GM23338 (cell line): ENCODE results near the gene EXOC4. TPM values are rescaled to one million over a fixed set of nuclear protein-coding genes. Genes with fewer than 3 reads are reported as not detected.

Experiments used
- ATAC-seq: fragments of 200-7000 bp; cut with Tn5 transposase; 3 replicates; pipeline ENCODE4 v1.9.1; 2020
- DNase-seq: peaks from one replicate; pipeline ENCODE4 v3.0.0-alpha.2; 2015; ENCODE audit warnings: low spot score
- H2AFZ ChIP-seq: fragments of 200-600 bp; sonication (generic); 2 replicates; pipeline ENCODE4 v1.8.0; 2016; ENCODE audit warnings: antibody characterized with exemption, mild to moderate bottlenecking, moderate library complexity
- H3F3A ChIP-seq: fragments of 200-600 bp; sonication (generic); replicated peaks from 2 replicates; pipeline ENCODE4 v1.8.0; 2017; ENCODE audit warnings: antibody characterized with exemption, mixed run types, low read depth
- H3K27ac ChIP-seq: fragments of 200-600 bp; sonication (generic); 2 replicates; pipeline ENCODE4 v1.6.1; 2016; ENCODE audit warnings: low read depth
- H3K27me3 ChIP-seq: fragments of 200-600 bp; sonication (generic); 2 replicates; pipeline ENCODE4 v1.8.0; 2016; ENCODE audit warnings: mild to moderate bottlenecking, mixed run types, moderate library complexity; ENCODE audit not compliant: insufficient read depth
- H3K36me3 ChIP-seq: fragments of 200-600 bp; sonication (generic); 2 replicates; pipeline ENCODE4 v1.8.0; 2016; ENCODE audit warnings: mild to moderate bottlenecking; ENCODE audit not compliant: insufficient read depth
- H3K4me1 ChIP-seq: fragments of 200-600 bp; sonication (generic); 2 replicates; pipeline ENCODE4 v1.8.0; 2016; ENCODE audit warnings: mild to moderate bottlenecking, moderate library complexity; ENCODE audit not compliant: insufficient read depth
- H3K4me2 ChIP-seq: fragments of 200-600 bp; sonication (generic); 2 replicates; pipeline ENCODE4 v1.7.1; 2017; ENCODE audit warnings: mixed run types
- H3K4me3 ChIP-seq: fragments of 200-600 bp; sonication (generic); 2 replicates; pipeline ENCODE4 v1.6.1; 2016; ENCODE audit warnings: mixed run types
- H3K79me2 ChIP-seq: fragments of 200-600 bp; sonication (generic); replicated peaks from 2 replicates; pipeline ENCODE4 v1.8.0; 2017; ENCODE audit warnings: mild to moderate bottlenecking; ENCODE audit not compliant: insufficient read depth
- H3K9me2 ChIP-seq: fragments of 200-600 bp; sonication (generic); 2 replicates; pipeline ENCODE4 v1.8.0; 2017; ENCODE audit not compliant: insufficient read depth
- H4K20me1 ChIP-seq: fragments of 200-600 bp; sonication (generic); replicated peaks from 2 replicates; pipeline ENCODE4 v1.8.0; 2017; ENCODE audit warnings: mild to moderate bottlenecking; ENCODE audit not compliant: insufficient read depth
- H3K27ac Mint-ChIP-seq: 2 replicates; pipeline ENCODE4 v1.8.0; 2020; ENCODE audit warnings: inconsistent platforms, mild to moderate bottlenecking, moderate library complexity, mixed read lengths
- H3K27me3 Mint-ChIP-seq: 3 replicates; pipeline ENCODE4 v1.8.0; 2022; ENCODE audit warnings: low read depth, mild to moderate bottlenecking, moderate library complexity, mixed read lengths, inconsistent platforms; ENCODE audit not compliant: insufficient read depth, poor library complexity
- H3K36me3 Mint-ChIP-seq: 3 replicates; pipeline ENCODE4 v1.8.0; 2021; ENCODE audit warnings: low read depth, mild to moderate bottlenecking, inconsistent platforms, moderate library complexity, mixed read lengths
- H3K4me1 Mint-ChIP-seq: 3 replicates; pipeline ENCODE4 v1.8.0; 2020; ENCODE audit warnings: mild to moderate bottlenecking, inconsistent platforms, mixed read lengths
- H3K4me3 Mint-ChIP-seq: 3 replicates; pipeline ENCODE4 v1.8.0; 2021; ENCODE audit warnings: moderate library complexity, mild to moderate bottlenecking, inconsistent platforms, mixed read lengths
- H3K9me3 Mint-ChIP-seq: 3 replicates; pipeline ENCODE4 v1.8.0; 2020; ENCODE audit warnings: moderate library complexity, mild to moderate bottlenecking, inconsistent platforms, mixed read lengths
- JUNB ChIP-seq: IDR thresholded peaks from one replicate; pipeline ENCODE4 v1.6.1; 2016; ENCODE audit warnings: antibody characterized with exemption; ENCODE audit not compliant: unreplicated experiment
- ZNF114 ChIP-seq: fragments of 250-450 bp; sonication (Bioruptor Pico); IDR thresholded peaks from 2 replicates; pipeline ENCODE4 v1.5.0; 2020; ENCODE audit warnings: mild to moderate bottlenecking, moderate library complexity
- polyA plus RNA-seq: library from polyadenylated mRNA; unstranded; fragments of >200 nt; fragmentation: Nextera tagmentation; extraction: Ambion mirVana; gene quantifications from 2 replicates; pipeline ENCODE4 v1.2.1, GENCODE V29; 2016
- total RNA-seq: library from RNA; depleted of rRNA; stranded (reverse); fragments of >200 nt; shearing (Covaris generic); gene quantifications from 2 replicates; pipeline ENCODE4 v1.2.3, GENCODE V29; 2014
- TF ChIP-seq, protein P1 (sequence below): fragments of 250-450 bp; sonication (Bioruptor Pico); IDR thresholded peaks from 2 replicates; pipeline ENCODE4 v1.5.0; 2020; ENCODE audit warnings: mild to moderate bottlenecking, moderate library complexity
- TF ChIP-seq, protein P2 (sequence below): IDR thresholded peaks from one replicate; pipeline ENCODE4 v1.6.1; 2018; ENCODE audit warnings: antibody characterized with exemption; ENCODE audit not compliant: unreplicated experiment

EXOC4 gene
- total and polyA plus RNA-seq, 2 experiments from 2014 or later = 37.5 to 52.7 TPM

DNA sequence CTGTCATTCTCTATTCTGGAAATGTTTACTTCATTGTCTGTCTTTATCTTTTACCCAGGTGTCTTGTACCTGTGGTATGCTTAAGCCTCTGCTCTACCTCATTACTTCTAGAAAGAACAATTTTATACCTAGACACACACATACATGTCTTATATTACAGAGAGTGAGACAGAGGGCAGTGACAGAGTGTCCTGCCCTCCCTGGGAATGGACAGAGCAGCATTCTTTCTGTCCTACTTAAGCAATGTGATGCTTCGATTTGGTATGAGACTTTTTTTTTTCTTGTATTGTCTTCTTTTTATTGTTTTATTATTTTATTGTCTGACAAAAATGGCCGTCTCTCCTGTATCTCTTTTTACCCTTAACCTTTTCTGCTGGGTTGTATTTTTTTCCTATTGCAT is 286.1 kb downstream of the EXOC4 start (continued):
- TF ChIP-seq, protein P1, sequence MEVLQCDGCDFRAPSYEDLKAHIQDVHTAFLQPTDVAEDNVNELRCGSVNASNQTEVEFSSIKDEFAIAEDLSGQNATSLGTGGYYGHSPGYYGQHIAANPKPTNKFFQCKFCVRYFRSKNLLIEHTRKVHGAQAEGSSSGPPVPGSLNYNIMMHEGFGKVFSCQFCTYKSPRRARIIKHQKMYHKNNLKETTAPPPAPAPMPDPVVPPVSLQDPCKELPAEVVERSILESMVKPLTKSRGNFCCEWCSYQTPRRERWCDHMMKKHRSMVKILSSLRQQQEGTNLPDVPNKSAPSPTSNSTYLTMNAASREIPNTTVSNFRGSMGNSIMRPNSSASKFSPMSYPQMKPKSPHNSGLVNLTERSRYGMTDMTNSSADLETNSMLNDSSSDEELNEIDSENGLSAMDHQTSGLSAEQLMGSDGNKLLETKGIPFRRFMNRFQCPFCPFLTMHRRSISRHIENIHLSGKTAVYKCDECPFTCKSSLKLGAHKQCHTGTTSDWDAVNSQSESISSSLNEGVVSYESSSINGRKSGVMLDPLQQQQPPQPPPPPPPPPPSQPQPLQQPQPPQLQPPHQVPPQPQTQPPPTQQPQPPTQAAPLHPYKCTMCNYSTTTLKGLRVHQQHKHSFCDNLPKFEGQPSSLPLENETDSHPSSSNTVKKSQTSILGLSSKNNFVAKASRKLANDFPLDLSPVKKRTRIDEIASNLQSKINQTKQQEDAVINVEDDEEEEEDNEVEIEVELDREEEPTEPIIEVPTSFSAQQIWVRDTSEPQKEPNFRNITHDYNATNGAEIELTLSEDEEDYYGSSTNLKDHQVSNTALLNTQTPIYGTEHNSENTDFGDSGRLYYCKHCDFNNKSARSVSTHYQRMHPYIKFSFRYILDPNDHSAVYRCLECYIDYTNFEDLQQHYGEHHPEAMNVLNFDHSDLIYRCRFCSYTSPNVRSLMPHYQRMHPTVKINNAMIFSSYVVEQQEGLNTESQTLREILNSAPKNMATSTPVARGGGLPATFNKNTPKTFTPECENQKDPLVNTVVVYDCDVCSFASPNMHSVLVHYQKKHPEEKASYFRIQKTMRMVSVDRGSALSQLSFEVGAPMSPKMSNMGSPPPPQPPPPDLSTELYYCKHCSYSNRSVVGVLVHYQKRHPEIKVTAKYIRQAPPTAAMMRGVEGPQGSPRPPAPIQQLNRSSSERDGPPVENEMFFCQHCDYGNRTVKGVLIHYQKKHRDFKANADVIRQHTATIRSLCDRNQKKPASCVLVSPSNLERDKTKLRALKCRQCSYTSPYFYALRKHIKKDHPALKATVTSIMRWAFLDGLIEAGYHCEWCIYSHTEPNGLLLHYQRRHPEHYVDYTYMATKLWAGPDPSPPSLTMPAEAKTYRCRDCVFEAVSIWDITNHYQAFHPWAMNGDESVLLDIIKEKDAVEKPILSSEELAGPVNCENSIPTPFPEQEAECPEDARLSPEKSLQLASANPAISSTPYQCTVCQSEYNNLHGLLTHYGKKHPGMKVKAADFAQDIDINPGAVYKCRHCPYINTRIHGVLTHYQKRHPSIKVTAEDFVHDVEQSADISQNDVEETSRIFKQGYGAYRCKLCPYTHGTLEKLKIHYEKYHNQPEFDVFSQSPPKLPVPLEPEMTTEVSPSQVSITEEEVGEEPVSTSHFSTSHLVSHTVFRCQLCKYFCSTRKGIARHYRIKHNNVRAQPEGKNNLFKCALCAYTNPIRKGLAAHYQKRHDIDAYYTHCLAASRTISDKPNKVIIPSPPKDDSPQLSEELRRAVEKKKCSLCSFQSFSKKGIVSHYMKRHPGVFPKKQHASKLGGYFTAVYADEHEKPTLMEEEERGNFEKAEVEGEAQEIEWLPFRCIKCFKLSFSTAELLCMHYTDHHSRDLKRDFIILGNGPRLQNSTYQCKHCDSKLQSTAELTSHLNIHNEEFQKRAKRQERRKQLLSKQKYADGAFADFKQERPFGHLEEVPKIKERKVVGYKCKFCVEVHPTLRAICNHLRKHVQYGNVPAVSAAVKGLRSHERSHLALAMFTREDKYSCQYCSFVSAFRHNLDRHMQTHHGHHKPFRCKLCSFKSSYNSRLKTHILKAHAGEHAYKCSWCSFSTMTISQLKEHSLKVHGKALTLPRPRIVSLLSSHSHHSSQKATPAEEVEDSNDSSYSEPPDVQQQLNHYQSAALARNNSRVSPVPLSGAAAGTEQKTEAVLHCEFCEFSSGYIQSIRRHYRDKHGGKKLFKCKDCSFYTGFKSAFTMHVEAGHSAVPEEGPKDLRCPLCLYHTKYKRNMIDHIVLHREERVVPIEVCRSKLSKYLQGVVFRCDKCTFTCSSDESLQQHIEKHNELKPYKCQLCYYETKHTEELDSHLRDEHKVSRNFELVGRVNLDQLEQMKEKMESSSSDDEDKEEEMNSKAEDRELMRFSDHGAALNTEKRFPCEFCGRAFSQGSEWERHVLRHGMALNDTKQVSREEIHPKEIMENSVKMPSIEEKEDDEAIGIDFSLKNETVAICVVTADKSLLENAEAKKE (CRISPR knock-in tag) = no peak

DNA sequence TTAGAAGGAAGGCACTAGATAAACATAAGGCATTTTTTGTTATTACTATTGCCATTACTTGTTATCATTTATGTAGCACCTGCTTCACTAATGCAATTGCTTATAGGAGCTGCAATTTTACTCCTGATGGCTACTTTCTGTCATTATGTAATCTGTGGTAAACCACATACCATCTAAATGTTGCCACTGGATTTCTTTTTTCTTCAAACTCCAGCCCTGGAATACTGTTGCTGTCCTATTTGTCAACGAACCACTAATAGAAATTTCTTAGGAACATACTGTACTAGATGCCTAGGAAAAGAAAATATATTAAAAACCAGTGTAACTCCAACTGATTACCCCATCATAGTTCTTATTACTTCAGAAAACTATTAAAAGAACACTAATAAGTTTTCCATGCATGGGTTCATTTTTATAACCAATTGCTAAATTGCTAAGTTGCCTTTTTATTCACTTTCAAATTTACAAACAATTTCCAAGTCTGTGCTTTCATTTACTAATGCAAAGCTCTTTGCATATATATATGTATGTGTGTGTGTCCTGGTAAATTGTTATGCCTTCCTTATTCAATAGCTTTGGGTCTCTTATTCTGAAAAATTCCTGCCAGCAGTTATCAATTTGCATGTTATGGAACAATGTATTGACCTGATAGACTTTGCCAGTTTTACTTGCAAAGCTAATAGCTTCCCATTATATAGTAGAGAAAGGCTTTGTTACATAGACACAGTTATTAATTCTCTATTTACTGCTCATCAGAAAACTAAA is 287.4 kb downstream of the EXOC4 start:
- Histone ChIP-seq H3K36me3 (no peaks in the 10 kb centered on the region), H3K9me2 (no peaks in the 10 kb centered on the region), H3K4me2 (peak overlapping the region; percentile 52), H3K27ac (peak overlapping the region; percentile 21; the same call in 1 of the 2 replicates), H2AFZ (no peak overlapping the region), H3K4me3 (peak overlapping the region; percentile 19), H3K4me1 (peaks cover 32% of the 10 kb centered on the region), H3K27me3 (no peaks in the 10 kb centered on the region), H3F3A (no peaks in the 10 kb centered on the region), H3K79me2 (no peaks in the 10 kb centered on the region), H4K20me1 (no peaks in the 10 kb centered on the region)
- peak overlapping the region; percentile 72; the same call in 1 of the 2 replicates for H3K27ac Mint-ChIP-seq
- H3K4me1 Mint-ChIP-seq = peaks cover 42% of the 10 kb centered on the region
- ATAC-seq (no peak), DNase-seq (no peak)
- no peaks in the 10 kb centered on the region for H3K36me3 Mint-ChIP-seq
- H3K9me3 Mint-ChIP-seq = no peaks in the 10 kb centered on the region
- no peaks in the 10 kb centered on the region for H3K27me3 Mint-ChIP-seq
- H3K4me3 Mint-ChIP-seq = no peak overlapping the region
- TF ChIP-seq, protein P1 (CRISPR knock-in tag) = no peak
- TF ChIP-seq, protein P2, sequence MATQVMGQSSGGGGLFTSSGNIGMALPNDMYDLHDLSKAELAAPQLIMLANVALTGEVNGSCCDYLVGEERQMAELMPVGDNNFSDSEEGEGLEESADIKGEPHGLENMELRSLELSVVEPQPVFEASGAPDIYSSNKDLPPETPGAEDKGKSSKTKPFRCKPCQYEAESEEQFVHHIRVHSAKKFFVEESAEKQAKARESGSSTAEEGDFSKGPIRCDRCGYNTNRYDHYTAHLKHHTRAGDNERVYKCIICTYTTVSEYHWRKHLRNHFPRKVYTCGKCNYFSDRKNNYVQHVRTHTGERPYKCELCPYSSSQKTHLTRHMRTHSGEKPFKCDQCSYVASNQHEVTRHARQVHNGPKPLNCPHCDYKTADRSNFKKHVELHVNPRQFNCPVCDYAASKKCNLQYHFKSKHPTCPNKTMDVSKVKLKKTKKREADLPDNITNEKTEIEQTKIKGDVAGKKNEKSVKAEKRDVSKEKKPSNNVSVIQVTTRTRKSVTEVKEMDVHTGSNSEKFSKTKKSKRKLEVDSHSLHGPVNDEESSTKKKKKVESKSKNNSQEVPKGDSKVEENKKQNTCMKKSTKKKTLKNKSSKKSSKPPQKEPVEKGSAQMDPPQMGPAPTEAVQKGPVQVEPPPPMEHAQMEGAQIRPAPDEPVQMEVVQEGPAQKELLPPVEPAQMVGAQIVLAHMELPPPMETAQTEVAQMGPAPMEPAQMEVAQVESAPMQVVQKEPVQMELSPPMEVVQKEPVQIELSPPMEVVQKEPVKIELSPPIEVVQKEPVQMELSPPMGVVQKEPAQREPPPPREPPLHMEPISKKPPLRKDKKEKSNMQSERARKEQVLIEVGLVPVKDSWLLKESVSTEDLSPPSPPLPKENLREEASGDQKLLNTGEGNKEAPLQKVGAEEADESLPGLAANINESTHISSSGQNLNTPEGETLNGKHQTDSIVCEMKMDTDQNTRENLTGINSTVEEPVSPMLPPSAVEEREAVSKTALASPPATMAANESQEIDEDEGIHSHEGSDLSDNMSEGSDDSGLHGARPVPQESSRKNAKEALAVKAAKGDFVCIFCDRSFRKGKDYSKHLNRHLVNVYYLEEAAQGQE = no peak
- TF ChIP-seq JUNB (no peak), ZNF114 (CRISPR knock-in tag) (no peak)
